Measurements from ENCODE around the gene ZNF384. TPM values are rescaled to one million over a fixed set of nuclear protein-coding genes. Genes with fewer than 3 reads are reported as not detected.

ZNF384 gene
- total and polyA plus RNA-seq, 2 experiments from 2014 or later: 20.5 to 35.9 TPM

GRCh38 chr12:6620885-6621274 is 68.3 kb downstream of the ZNF384 start (continued):
- no peak for TF ChIP-seq CTCF (conservative IDR thresholded peaks at IDR 0.05; ENCODE audit: low read depth in 2 of 2)
- TF ChIP-seq ZNF331 (CRISPR knock-in tag; IDR thresholded peaks at IDR 0.05; ENCODE audit: low read depth): no peak
- no peak for TF ChIP-seq ETS1 (IDR thresholded peaks at IDR 0.05)

GRCh38 chr12:6620137-6620884 is 68.9 kb downstream of the ZNF384 start:
- H3K9me2 ChIP-seq (ENCODE audit: insufficient read depth): peaks cover 4% of the 10 kb centered on the region; the same call in 1 of the 2 replicates
- peak; percentile 61 to 94 for TF ChIP-seq CTCF (conservative IDR thresholded peaks at IDR 0.05; ENCODE audit: low read depth in 2 of 2)
- TF ChIP-seq POLR2AphosphoS5 (IDR thresholded peaks at IDR 0.05; ENCODE audit: low read depth): peak; percentile 63
- peak; percentile 80 for TF ChIP-seq CREB1 (CRISPR knock-in tag; IDR thresholded peaks at IDR 0.05; ENCODE audit: low read depth)
- no peak for TF ChIP-seq EZH2 (IDR thresholded peaks at IDR 0.05; ENCODE audit: low read depth, unreplicated experiment)
- H2AFZ ChIP-seq: peak overlapping the region; percentile 100
- peak; percentile 92 for ATAC-seq
- Mint-ChIP-seq H3K4me3 (peak overlapping the region; percentile 55), H3K9me3 (peaks cover 3% of the 10 kb centered on the region; the same call in 1 of the 3 replicates), H3K4me1 (peaks cover 12% of the 10 kb centered on the region), H3K27ac (no peak overlapping the region), H3K36me3 (ENCODE audit: low read depth) (no peaks in the 10 kb centered on the region; the same call in 2 of the 3 replicates), H3K27me3 (ENCODE audit: insufficient read depth, low read depth, poor library complexity) (peaks cover 26% of the 10 kb centered on the region)
- peak; percentile 95 for DNase-seq (ENCODE audit: low spot score)
- H3K27me3 ChIP-seq (ENCODE audit: insufficient read depth): peaks cover 33% of the 10 kb centered on the region
- H3K4me1 ChIP-seq (ENCODE audit: insufficient read depth): peaks cover 4% of the 10 kb centered on the region; the same call in 1 of the 2 replicates
- no peaks in the 10 kb centered on the region for H3K79me2 ChIP-seq (replicated peaks; ENCODE audit: insufficient read depth)
- H3K4me2 ChIP-seq: peak overlapping the region; percentile 81
- H3K4me3 ChIP-seq: peak overlapping the region; percentile 55
- H4K20me1 ChIP-seq (replicated peaks; ENCODE audit: insufficient read depth): no peaks in the 10 kb centered on the region
- H3K27ac ChIP-seq (ENCODE audit: low read depth): no peak overlapping the region
- H3K36me3 ChIP-seq (ENCODE audit: insufficient read depth): no peaks in the 10 kb centered on the region
- H3F3A ChIP-seq (replicated peaks; ENCODE audit: low read depth): peaks cover 10% of the 10 kb centered on the region; the same call in 1 of the 2 replicates

Data from GM23338 (cell line).